DMS153 (cell line): ENCODE results near the gene LTBP2.
A peak's percentile ranks its signal among the peaks of the same experiment; 100 is the strongest.

Experiments used
- DNase-seq: peaks from one replicate; lab custom pipeline; 2025; lab: John Stamatoyannopoulos, UW

The LTBP2 gene

GRCh38 chr14:74526854-74527585 lies 85.0 kb downstream of the LTBP2 start:
- DNase-seq = no peak

GRCh38 chr14:74525361-74525851 lies 86.6 kb downstream of the LTBP2 start:
- no peak for DNase-seq

GRCh38 chr14:74524812-74525135 lies 87.3 kb downstream of the LTBP2 start:
- no peak for DNase-seq

- DNase-seq = no peak
Measured at GRCh38 chr14:74524076-74524811, 87.8 kb downstream of the LTBP2 start.

- DNase-seq = no peak
Measured at GRCh38 chr14:74522740-74523139, 89.3 kb downstream of the LTBP2 start.

- DNase-seq = no peak
Measured at GRCh38 chr14:74521756-74522155, 90.3 kb downstream of the LTBP2 start.

GRCh38 chr14:74519316-74520074 lies 92.5 kb downstream of the LTBP2 start:
- no peak for DNase-seq

- DNase-seq = peak; percentile 17
Measured at GRCh38 chr14:74518221-74518620, 93.8 kb downstream of the LTBP2 start.

- DNase-seq = no peak
Measured at GRCh38 chr14:74517731-74518130, 94.3 kb downstream of the LTBP2 start.

GRCh38 chr14:74516451-74517160 lies 95.4 kb downstream of the LTBP2 start:
- no peak for DNase-seq

- no peak for DNase-seq
Measured at GRCh38 chr14:74515891-74516412, 96.1 kb downstream of the LTBP2 start.

- no peak for DNase-seq
Measured at GRCh38 chr14:74514471-74514941, 97.5 kb downstream of the LTBP2 start.

- DNase-seq = no peak
Measured at GRCh38 chr14:74511966-74512830, 99.8 kb downstream of the LTBP2 start.

GRCh38 chr14:74510959-74511409 lies 101.1 kb downstream of the LTBP2 start:
- no peak for DNase-seq

- no peak for DNase-seq
Measured at GRCh38 chr14:74510223-74510931, 101.7 kb downstream of the LTBP2 start.

GRCh38 chr14:74509587-74510222 lies 102.3 kb downstream of the LTBP2 start:
- no peak for DNase-seq

- no peak for DNase-seq
Measured at GRCh38 chr14:74508844-74509428, 103.1 kb downstream of the LTBP2 start.

- no peak for DNase-seq
Measured at GRCh38 chr14:74508292-74508731, 103.7 kb downstream of the LTBP2 start.

GRCh38 chr14:74507840-74508239 lies 104.2 kb downstream of the LTBP2 start:
- DNase-seq = no peak
